ENCODE data around the gene CEP72.

GRCh38 chr5:569868-570361 lies 42.2 kb upstream of the CEP72 start:
- no peak for TF ChIP-seq CTCF (IDR thresholded peaks at IDR 0.05)
- TF ChIP-seq POLR2AphosphoS5 (IDR thresholded peaks at IDR 0.05), result no peak

All from transverse colon (tissue), 4 donors.